Testis (tissue), 2 donors: ENCODE data around the gene DCK.

Experiments
- POLR2A ChIP-seq: fragments of 450-650 bp; IDR thresholded peaks from one replicate; pipeline ENCODE4 v1.6.1; 2017; ENCODE audit warnings: antibody characterized with exemption, mild to moderate bottlenecking, moderate library complexity
- TF ChIP-seq, protein P1 (sequence below), 3 experiments: fragments of 450-650 bp in 2 of 3; fragments of 200-600 bp in 1 of 3; sonication (generic) in 1 of 3; IDR thresholded peaks; one replicate each; pipeline ENCODE4 v1.5.1; 2016 to 2019; ENCODE audit warnings: antibody characterized with exemption in 3 of 3, mild to moderate bottlenecking in 2 of 3, moderate library complexity in 1 of 3

DNA sequence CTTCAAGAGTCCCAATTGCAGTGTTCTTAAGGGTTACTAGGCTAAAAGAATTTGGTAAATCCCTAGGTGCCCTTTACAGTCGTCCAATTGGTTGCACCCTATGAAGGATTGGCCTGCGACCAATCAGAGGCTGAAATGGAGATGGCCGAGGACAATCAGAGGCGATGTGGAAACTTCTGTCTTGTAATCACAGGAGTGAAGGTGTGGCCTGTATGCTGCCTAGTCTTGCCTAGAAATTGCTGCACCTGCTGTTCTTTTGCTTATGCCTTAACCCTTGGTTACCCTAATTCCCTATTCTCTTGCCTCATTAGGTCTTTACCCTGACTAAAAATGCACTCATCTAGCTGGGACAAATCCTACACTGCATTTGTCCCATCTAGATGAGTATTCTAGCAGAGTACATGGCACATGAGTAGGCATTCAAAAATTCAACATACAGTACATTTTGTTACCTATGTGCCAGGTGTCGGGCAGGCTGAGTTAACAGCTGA, 1.0 kb upstream of the DCK start:
- TF ChIP-seq, protein P1, sequence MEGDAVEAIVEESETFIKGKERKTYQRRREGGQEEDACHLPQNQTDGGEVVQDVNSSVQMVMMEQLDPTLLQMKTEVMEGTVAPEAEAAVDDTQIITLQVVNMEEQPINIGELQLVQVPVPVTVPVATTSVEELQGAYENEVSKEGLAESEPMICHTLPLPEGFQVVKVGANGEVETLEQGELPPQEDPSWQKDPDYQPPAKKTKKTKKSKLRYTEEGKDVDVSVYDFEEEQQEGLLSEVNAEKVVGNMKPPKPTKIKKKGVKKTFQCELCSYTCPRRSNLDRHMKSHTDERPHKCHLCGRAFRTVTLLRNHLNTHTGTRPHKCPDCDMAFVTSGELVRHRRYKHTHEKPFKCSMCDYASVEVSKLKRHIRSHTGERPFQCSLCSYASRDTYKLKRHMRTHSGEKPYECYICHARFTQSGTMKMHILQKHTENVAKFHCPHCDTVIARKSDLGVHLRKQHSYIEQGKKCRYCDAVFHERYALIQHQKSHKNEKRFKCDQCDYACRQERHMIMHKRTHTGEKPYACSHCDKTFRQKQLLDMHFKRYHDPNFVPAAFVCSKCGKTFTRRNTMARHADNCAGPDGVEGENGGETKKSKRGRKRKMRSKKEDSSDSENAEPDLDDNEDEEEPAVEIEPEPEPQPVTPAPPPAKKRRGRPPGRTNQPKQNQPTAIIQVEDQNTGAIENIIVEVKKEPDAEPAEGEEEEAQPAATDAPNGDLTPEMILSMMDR (IDR thresholded peaks at IDR 0.05), result no peak
- TF ChIP-seq POLR2A, result no peak
